CD4-positive, alpha-beta T cell treated with Interleukin-6 for 4 hours (primary cell): ENCODE measurements around the gene ZNF142.
A peak's percentile ranks its signal among the peaks of the same experiment; 100 is the strongest.

ENCODE experiments used
- DNase-seq: peaks from one replicate; pipeline ENCODE4 v3.0.0-alpha.2; 2020; ENCODE audit warnings: mixed read lengths

The ZNF142 gene

DNA sequence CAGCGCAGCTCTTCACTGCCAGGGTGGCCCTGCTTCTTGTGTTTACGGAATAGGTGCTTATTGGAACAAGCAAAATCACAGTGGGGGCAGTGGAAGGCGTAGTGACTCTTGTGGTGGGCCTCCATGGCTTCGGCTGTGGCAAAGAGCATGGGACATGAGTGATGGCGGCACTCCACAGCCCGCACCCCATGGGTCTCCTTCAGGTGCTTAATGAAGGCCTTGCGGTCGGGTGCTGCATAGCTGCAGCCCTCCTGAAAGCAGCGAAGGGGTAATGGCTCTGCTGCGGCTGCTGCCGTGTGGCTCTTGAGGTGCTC is 10.7 kb downstream of the ZNF142 start:
- DNase-seq = no peak

DNA sequence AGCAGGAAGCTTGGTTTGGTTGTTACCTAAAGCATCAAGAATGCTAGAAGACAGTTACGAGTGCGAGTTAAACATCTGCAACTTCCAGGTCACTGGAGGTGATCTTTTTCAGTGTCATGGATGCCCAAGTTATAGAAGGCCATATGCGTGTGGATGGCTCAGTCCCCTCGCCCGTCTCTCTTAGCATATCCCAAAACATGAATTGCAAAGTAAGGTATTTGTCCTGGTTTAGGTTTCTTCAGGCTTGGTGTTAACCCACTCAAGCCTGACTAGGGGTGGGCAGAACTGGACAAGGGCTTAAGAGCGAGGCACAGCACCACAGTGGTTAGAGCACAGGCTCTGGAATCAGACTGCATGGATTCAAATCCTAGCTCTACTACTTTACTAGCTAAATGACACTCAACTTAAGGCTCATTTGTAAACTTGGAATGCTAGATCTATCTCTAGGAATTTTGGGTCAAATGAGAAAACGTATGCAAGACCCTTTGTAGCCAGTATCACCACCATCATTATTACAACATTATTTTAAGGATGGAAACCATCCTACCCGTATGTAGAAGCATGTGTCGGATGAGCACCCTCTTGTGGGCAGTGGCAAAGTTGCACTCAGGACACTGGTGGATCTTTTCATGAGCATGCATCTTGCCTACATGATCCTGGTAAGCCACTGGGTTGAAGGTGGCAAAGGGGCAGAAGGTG is 11.2 kb downstream of the ZNF142 start:
- peak; percentile 62 for DNase-seq

GRCh38 chr2:218645126-218645525 is 14.3 kb downstream of the ZNF142 start:
- DNase-seq = no peak

DNA sequence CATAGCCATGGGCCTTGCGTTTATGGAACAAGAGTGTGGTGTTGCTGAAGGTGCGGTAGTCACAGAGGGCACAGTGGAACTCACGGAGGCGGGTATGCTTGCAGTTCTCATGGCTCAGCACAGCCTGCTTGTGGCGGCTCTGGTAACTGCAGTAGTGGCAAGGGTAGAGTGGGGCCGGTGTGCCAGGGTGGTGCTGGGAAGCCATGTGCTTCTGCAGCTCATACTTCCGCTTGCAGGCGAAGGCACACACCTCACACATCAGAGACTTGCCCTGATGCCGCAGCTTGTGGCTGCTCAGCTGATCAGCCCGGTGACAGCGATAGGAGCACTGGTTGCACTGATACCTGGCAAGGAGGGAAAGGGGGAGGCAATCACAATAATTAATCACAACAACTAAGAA is 14.7 kb downstream of the ZNF142 start:
- no peak for DNase-seq

GRCh38 chr2:218643751-218644310 is 15.6 kb downstream of the ZNF142 start:
- DNase-seq = no peak

DNA sequence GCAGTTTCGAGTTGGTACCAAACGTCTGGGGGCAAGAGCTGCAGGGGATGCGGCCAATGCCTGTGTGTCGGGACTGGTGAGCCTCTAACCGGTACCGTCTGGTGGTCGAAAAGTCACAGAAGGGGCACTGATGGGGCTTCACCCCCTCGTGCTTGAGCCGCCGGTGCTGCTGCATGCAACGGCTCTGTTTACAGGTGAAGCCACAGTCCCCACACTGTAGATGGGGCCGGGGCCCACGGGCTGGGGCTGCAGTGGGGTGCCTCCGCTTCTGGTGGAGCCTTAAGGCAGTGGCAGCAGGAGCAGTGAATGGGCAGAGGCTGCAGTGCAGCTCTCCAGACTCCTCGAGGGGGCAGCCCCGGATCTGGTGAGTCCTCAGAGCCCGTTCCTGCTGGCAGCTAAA is 16.6 kb downstream of the ZNF142 start:
- no peak for DNase-seq

DNA sequence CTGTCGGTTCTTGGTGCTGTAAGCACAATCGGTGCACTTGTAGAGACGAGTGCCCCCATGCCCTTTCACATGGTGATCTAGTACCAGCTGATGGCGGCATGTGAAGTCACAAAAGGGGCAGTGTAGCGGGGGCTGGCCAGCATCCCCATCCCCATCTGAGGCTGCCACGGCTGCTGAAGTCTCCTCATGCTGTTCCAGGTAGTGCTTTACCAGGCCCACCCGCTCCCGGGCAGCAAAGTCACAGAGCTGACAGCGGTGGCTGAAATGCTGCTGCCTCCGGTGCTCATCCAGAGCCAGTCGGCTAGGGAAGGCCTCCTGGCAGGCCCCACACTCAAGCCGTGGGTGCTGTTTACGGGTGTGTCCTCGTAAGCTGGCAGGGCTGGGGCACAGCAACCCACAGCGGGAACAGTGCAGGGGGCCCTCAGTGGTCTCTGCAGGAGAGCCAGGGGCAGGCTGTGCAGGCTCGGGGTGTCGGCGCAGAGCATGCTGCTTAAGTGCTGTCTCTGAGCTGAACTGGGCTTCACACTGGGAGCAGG is 17.2 kb downstream of the ZNF142 start:
- DNase-seq = no peak

DNA sequence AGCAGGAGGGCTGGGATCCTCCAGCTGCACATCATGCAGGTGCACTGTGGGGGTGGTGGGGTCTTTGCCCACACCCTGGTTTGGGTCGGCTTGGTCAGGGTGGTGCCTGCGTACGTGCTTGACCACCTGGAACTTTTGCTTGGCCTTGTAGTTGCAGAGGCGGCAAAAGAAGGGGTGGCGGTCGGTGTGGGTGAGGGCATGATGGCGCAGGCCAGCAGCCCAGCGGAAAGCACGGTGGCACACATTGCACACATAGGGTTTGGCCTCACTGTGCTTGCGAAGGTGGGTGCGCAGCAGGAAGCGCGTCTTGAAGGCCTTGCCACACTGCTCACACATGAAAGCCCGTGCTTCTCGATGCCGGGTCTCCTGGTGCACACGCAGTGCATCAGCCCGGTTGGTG is 21.1 kb downstream of the ZNF142 start:
- no peak for DNase-seq

GRCh38 chr2:218635719-218636118 is 23.7 kb downstream of the ZNF142 start:
- DNase-seq = no peak

DNA sequence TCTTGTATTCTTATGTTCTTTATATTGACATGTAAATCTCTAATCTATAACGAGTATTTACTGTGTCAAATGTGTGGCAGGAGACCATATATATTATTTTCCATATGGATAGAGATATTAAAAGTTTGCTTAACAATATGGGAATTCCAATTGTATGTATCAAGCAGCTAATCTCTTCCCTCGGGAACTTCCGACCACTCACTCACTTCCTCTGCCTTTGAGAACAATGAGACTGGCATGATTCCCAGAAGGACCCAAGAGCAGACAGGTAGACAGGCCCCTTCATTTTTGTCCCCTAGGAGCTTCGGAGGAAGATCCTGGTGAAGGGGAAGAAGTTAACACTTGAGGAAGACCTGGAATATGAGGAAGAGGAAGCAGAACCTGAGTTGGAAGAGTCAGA is 27.6 kb downstream of the ZNF142 start:
- DNase-seq = no peak

GRCh38 chr2:218627939-218628338 is 31.5 kb downstream of the ZNF142 start:
- no peak for DNase-seq

GRCh38 chr2:218626369-218626768 is 33.1 kb downstream of the ZNF142 start:
- DNase-seq = no peak

GRCh38 chr2:218623366-218623705 is 36.1 kb downstream of the ZNF142 start:
- DNase-seq = no peak

DNA sequence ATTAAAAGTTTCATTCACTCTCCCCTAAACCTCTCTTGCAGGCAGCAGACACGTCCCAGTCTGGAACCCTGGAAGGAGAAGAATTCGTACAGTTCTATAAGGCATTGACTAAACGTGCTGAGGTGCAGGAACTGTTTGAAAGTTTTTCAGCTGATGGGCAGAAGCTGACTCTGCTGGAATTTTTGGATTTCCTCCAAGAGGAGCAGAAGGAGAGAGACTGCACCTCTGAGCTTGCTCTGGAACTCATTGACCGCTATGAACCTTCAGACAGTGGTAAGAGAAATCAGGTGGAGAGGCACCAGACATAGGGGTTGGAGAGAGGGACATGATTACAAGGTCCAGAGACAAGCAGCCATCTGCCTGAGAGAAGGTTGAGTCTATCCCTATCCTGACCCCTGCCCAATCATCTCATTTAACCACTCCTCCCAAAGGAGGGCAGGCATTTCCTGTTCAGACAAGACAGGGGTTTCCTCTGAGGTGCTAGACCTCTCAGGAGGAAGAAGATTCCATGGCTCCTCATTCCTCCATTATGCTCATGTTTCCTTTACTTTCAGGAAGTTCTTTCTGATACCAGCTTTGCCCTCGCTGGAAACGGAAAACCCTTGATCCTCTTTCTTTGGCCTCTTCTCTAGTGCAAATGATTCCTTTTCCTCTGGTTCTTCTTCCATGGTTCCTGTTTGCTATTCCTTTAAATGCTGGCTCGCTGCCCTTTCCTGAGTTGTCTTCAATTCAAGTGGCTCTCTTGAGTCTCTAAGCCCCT is 36.6 kb downstream of the ZNF142 start:
- no peak for DNase-seq

GRCh38 chr2:218621007-218621406 is 38.4 kb downstream of the ZNF142 start:
- DNase-seq = no peak

- DNase-seq = no peak
These were observed 41.1 kb downstream of the ZNF142 start for GRCh38 chr2:218618102-218618860.

- no peak for DNase-seq
These were observed 43.5 kb downstream of the ZNF142 start for GRCh38 chr2:218615868-218616315.

DNA sequence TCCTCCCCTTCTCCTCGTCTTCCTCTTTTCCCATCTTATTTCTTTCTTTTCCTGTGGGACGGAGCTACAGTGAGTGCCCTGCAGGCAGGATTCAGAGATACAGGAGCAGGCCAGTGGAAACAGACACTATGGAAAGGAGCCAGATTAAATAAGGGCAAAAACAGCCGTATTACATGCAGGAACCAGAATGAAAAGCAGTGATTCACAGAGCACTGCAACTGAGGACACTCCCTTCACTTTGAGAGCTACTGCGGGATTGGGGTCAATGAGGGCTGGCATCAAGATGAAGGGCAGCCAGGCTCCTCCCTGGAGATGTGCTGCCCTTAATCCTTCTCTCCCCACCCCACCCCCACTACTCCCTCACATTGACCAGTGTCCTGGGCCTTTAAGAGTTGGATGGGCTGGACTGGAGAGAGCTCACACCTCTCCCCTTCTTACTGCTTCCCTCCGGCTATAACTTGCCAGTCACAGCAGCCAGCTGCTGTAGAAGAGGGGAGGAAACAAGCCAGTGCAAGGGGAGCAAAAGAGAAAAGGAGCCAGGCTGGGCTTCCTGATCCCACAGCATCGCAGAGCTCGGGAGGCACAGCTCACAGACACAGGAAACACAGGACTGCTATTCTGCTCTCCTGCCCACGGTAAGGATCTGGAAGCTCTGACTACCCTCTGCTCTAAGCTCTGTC is 51.8 kb downstream of the ZNF142 start, which contains the start of gene PLCD4:
Gene PLCD4 (plus strand): TSS at position 464 of the 680 bp plus-strand sequence. CDS start 7,841 bp downstream, outside the sequence.
- no peak for DNase-seq

DNA sequence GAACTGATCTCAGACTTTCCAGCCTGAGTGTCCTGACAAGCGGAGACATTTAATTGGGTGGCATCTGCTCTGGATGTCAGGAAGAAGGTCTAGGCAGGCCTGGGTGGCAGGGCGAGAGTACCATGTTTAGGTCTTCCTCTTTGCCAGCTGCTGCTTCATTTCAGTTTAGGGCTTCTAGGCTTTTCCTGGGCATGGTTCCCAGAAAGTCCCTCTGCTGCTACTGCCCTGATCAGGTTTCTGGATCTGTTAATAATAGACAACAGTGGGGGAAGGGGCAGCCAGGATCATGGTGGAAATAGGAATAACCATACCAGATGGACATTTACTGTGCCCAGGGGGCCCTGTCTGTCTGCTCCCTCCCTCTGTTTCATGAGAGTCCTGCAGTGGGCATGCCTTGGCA is 54.0 kb downstream of the ZNF142 start:
- DNase-seq = no peak
